Uterus (tissue), 4 donors: ENCODE results near the gene ADAMTSL1. TPM values are rescaled to one million over a fixed set of nuclear protein-coding genes. Genes with fewer than 3 reads are reported as not detected.
A peak's percentile ranks its signal among the peaks of the same experiment; 100 is the strongest.

Experiments
- DNase-seq, 2 donors: peaks; one replicate each; pipeline ENCODE4 v3.0.0-alpha.2; 2019 to 2020
- H3K27ac ChIP-seq, 2 donors: fragments of 200-600 bp; sonication (generic); 1 replicate in 1 of 2; 2 replicates in 1 of 2; pipeline ENCODE4 v1.5.1; 2016 to 2018
- H3K27me3 ChIP-seq, 2 donors: fragments of 200-600 bp; sonication (generic); one replicate each; pipeline ENCODE4 v1.5.1; 2018 to 2019; ENCODE audit warnings: control low read depth in 1 of 2
- H3K36me3 ChIP-seq, 2 donors: fragments of 200-600 bp; sonication (generic); one replicate each; pipeline ENCODE4 v1.5.1; 2019; ENCODE audit warnings: control low read depth in 1 of 2
- H3K4me1 ChIP-seq, 2 donors: fragments of 200-600 bp; sonication (generic); one replicate each; pipeline ENCODE4 v1.5.1; 2018 to 2019; ENCODE audit warnings: control low read depth in 1 of 2
- H3K4me3 ChIP-seq, 2 donors: fragments of 200-600 bp; sonication (generic); 1 replicate in 1 of 2; 2 replicates in 1 of 2; pipeline ENCODE4 v1.5.1; 2018 to 2019; ENCODE audit warnings: mild to moderate bottlenecking in 1 of 2
- H3K9me3 ChIP-seq, 2 donors: fragments of 200-600 bp; sonication (generic); one replicate each; pipeline ENCODE4 v1.5.1; 2019; ENCODE audit warnings: control low read depth in 1 of 2
- POLR2A ChIP-seq, 2 donors: fragments of 450-650 bp; IDR thresholded peaks; one replicate each; pipeline ENCODE4 v1.6.1; 2016; ENCODE audit warnings: antibody characterized with exemption in 2 of 2, mild to moderate bottlenecking in 1 of 2, moderate library complexity in 1 of 2
- intact Hi-C: fragments of 100-400 bp; cut with DNase I; formaldehyde crosslinking; loops from one replicate; pipeline ENCODE4 v1.15.1; 2023; ENCODE audit warnings: low total_unique reads
- total RNA-seq, 4 donors: library from RNA; depleted of rRNA in 3 of 4; stranded (reverse); fragments of >200 nt in 3 of 4; gene quantifications; one replicate each; pipeline versions ENCODE4 v1.1.0 to v1.2.4, GENCODE V29; 2014 to 2023
- TF ChIP-seq, protein P1 (sequence below), 4 experiments: fragments of 200-600 bp in 2 of 4; fragments of 450-650 bp in 2 of 4; sonication (generic) in 2 of 4; IDR thresholded peaks; one replicate each; pipeline ENCODE4 v1.5.1; 2016 to 2019; ENCODE audit warnings: antibody characterized with exemption in 4 of 4, mild to moderate bottlenecking in 2 of 4, moderate library complexity in 1 of 4
- donor health status: DM: yes; HTN: yes; CAD: no.

The ADAMTSL1 gene
- total RNA-seq, 4 donors from 2014 or later, result 30.0 to 186 (median 138) TPM

- no peaks in the 10 kb centered on the region for H3K27me3 ChIP-seq
- H3K4me1 ChIP-seq, result peaks cover 0 to 8% of the 10 kb centered on the region in 2 donors
- peak overlapping the region in 1 of 2 donors; percentile 47 for H3K27ac ChIP-seq
- intact Hi-C loops, result no loop called here
- no peak for DNase-seq
- no peaks in the 10 kb centered on the region for H3K36me3 ChIP-seq
- H3K9me3 ChIP-seq, result no peaks in the 10 kb centered on the region
- no peak for TF ChIP-seq POLR2A (IDR thresholded peaks at IDR 0.05)
- TF ChIP-seq, protein P1, sequence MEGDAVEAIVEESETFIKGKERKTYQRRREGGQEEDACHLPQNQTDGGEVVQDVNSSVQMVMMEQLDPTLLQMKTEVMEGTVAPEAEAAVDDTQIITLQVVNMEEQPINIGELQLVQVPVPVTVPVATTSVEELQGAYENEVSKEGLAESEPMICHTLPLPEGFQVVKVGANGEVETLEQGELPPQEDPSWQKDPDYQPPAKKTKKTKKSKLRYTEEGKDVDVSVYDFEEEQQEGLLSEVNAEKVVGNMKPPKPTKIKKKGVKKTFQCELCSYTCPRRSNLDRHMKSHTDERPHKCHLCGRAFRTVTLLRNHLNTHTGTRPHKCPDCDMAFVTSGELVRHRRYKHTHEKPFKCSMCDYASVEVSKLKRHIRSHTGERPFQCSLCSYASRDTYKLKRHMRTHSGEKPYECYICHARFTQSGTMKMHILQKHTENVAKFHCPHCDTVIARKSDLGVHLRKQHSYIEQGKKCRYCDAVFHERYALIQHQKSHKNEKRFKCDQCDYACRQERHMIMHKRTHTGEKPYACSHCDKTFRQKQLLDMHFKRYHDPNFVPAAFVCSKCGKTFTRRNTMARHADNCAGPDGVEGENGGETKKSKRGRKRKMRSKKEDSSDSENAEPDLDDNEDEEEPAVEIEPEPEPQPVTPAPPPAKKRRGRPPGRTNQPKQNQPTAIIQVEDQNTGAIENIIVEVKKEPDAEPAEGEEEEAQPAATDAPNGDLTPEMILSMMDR (IDR thresholded peaks at IDR 0.05), result no peak
- no peak overlapping the region for H3K4me3 ChIP-seq
Observed at GRCh38 chr9:18707489-18708205, 233.7 kb downstream of the ADAMTSL1 start.

GRCh38 chr9:18708429-18708828 is 234.5 kb downstream of the ADAMTSL1 start:
- Histone ChIP-seq H3K27ac (no peak overlapping the region), H3K27me3 (no peaks in the 10 kb centered on the region), H3K9me3 (no peaks in the 10 kb centered on the region), H3K4me1 (peaks cover 0 to 8% of the 10 kb centered on the region in 2 donors), H3K36me3 (no peaks in the 10 kb centered on the region), H3K4me3 (no peak overlapping the region)
- TF ChIP-seq, protein P1 (IDR thresholded peaks at IDR 0.05), result no peak
- no peak for TF ChIP-seq POLR2A (IDR thresholded peaks at IDR 0.05)
- DNase-seq, result no peak
- intact Hi-C loops, result no loop called here

DNA sequence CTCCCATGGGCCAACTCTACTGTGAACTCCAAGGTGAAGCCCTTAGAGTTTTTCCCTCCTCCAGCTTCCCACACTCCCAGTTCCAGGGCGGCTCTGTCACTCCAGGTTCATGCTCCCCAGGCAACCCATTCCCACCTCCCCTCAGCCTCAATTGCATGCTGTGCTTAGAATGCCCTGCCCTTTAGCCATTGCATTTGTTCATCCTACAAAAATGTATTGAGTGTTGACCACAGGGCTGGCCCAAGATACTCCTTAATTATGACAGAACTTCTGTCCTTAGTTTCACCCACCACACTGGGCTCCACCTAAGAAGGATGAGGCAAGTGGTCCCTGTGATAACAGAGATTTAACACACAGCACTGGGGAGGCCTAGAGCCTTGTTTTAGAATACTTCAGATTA is 236.1 kb downstream of the ADAMTSL1 start:
- no peak for TF ChIP-seq POLR2A (IDR thresholded peaks at IDR 0.05)
- no peaks in the 10 kb centered on the region for H3K36me3 ChIP-seq

GRCh38 chr9:18717759-18718158 is 243.8 kb downstream of the ADAMTSL1 start:
- H3K4me3 ChIP-seq, result no peak overlapping the region
- no peaks in the 10 kb centered on the region for H3K36me3 ChIP-seq
- no peak for TF ChIP-seq POLR2A (IDR thresholded peaks at IDR 0.05)
- TF ChIP-seq, protein P1 (IDR thresholded peaks at IDR 0.05), result no peak
- intact Hi-C loops, result no loop called here
- H3K27ac ChIP-seq, result no peak overlapping the region
- DNase-seq, result no peak
- H3K4me1 ChIP-seq, result peaks cover 0 to 5% of the 10 kb centered on the region in 2 donors
- no peaks in the 10 kb centered on the region for H3K9me3 ChIP-seq
- H3K27me3 ChIP-seq, result no peaks in the 10 kb centered on the region

More for the DNA sequence above, 236.1 kb downstream of the ADAMTSL1 start:
- Histone ChIP-seq H3K4me1 (peaks cover 0 to 2% of the 10 kb centered on the region in 2 donors), H3K9me3 (no peaks in the 10 kb centered on the region), H3K27me3 (no peaks in the 10 kb centered on the region), H3K4me3 (no peak overlapping the region), H3K27ac (no peak overlapping the region)
- DNase-seq, result no peak
- intact Hi-C loops, result no loop called here

DNA sequence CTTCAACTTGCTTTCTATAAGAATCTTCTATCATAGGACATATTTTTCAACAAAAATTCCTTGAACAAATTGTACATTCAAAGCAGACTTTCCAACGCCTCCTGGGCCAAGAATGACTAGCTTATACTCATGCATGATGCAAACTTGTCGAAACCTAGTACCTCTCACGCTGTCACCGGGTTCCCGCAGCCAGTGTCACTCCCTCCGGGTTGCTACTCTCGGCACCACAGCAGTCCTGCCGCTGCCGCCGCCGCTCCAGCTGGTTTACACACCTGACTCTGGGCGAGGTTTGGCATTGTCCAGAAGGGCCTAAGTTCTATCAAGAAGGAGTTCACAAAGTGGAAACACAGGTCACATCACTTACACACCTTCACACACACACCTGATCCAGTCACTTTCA is 244.4 kb downstream of the ADAMTSL1 start:
- intact Hi-C loops, result no loop called here
- no peak for DNase-seq
- Histone ChIP-seq H3K27me3 (no peaks in the 10 kb centered on the region), H3K36me3 (no peaks in the 10 kb centered on the region), H3K9me3 (no peaks in the 10 kb centered on the region), H3K4me1 (peaks cover 0 to 5% of the 10 kb centered on the region in 2 donors), H3K27ac (no peak overlapping the region), H3K4me3 (no peak overlapping the region)
- TF ChIP-seq, protein P1 (IDR thresholded peaks at IDR 0.05), result no peak
- TF ChIP-seq POLR2A (IDR thresholded peaks at IDR 0.05), result no peak
